T-cell (primary cell): ENCODE results near the gene SOBP. TPM values are rescaled to one million over a fixed set of nuclear protein-coding genes. Genes with fewer than 3 reads are reported as not detected.

Experiments used
- ATAC-seq, 4 experiments: fragments of 200-7000 bp in 3 of 4; fragments of 150-1000 bp in 1 of 4; cut with Tn5 transposase; replicated peaks in 1 of 4; 1 replicate in 3 of 4; 2 replicates in 1 of 4; pipeline ENCODE4 v1.10.0; 2021; ENCODE audit warnings: moderate library complexity in 3 of 4, mild to moderate bottlenecking in 2 of 4, moderate number of reproducible peaks in 1 of 4
- CTCF ChIA-PET, 2 donors: fragments of 300-600 bp; sonication (Branson Sonifier 250); formaldehyde crosslinking; loops; one replicate each; lab custom pipeline; 2022; ENCODE audit warnings: antibody characterized with exemption in 2 of 2; lab: Charles Lee
- POLR2A ChIA-PET, 2 donors: fragments of 300-600 bp; sonication (Branson Sonifier 250); formaldehyde crosslinking; loops; one replicate each; lab custom pipeline; 2022; ENCODE audit warnings: antibody characterized with exemption in 2 of 2; lab: Charles Lee
- DNase-seq, 35 experiments: peaks; one replicate each; pipeline versions ENCODE4 v3.0.0 to v3.0.0-alpha.2; 2013 to 2023
- H3K27ac ChIP-seq: one replicate; pipeline ENCODE4 v1.5.1; 2013; ENCODE audit warnings: low read length
- H3K27me3 ChIP-seq, 2 experiments: replicated peaks in 1 of 2; 1 replicate in 1 of 2; 2 replicates in 1 of 2; pipeline versions ENCODE4 v1.6.1 to v1.7.0; 2013; ENCODE audit warnings: low read length in 1 of 2, mixed read lengths in 1 of 2; ENCODE audit not compliant: control insufficient read depth in 2 of 2, insufficient read depth in 2 of 2; ENCODE audit errors: extremely low read depth in 1 of 2
- H3K36me3 ChIP-seq, 2 donors: 1 replicate in 1 of 2; 2 replicates in 1 of 2; pipeline versions ENCODE4 v1.6.1 to v1.7.0; 2013; ENCODE audit warnings: low read length in 1 of 2; ENCODE audit not compliant: control insufficient read depth in 2 of 2, insufficient read depth in 1 of 2; ENCODE audit errors: extremely low read depth in 1 of 2
- H3K4me1 ChIP-seq, 2 experiments: 1 replicate in 1 of 2; 2 replicates in 1 of 2; pipeline versions ENCODE4 v1.6.1 to v1.7.0; 2013; ENCODE audit warnings: low read length in 2 of 2, mixed read lengths in 1 of 2; ENCODE audit not compliant: insufficient read depth in 2 of 2, control insufficient read depth in 1 of 2; ENCODE audit errors: extremely low read depth in 1 of 2
- H3K4me3 ChIP-seq, 2 donors: 1 replicate in 1 of 2; 2 replicates in 1 of 2; pipeline versions ENCODE4 v1.5.1 to v1.7.0; 2013; ENCODE audit warnings: mild to moderate bottlenecking in 2 of 2, low read length in 1 of 2, moderate library complexity in 1 of 2; ENCODE audit not compliant: control insufficient read depth in 1 of 2; ENCODE audit errors: extremely low read depth in 1 of 2
- H3K9me3 ChIP-seq: 2 replicates; pipeline ENCODE4 v1.7.0; 2013
- H3K27ac Mint-ChIP-seq, 2 donors: one replicate each; pipeline ENCODE4 v1.8.0; 2020 to 2021; ENCODE audit warnings: mild to moderate bottlenecking in 2 of 2, mixed read lengths in 2 of 2
- H3K27me3 Mint-ChIP-seq, 2 donors: one replicate each; pipeline ENCODE4 v1.8.0; 2021 to 2022; ENCODE audit warnings: mixed read lengths in 2 of 2
- H3K36me3 Mint-ChIP-seq: one replicate; pipeline ENCODE4 v1.8.0; 2021; ENCODE audit warnings: mixed read lengths
- H3K4me1 Mint-ChIP-seq, 3 donors: one replicate each; pipeline ENCODE4 v1.8.0; 2020 to 2022; ENCODE audit warnings: mixed read lengths in 3 of 3, mild to moderate bottlenecking in 1 of 3
- H3K4me3 Mint-ChIP-seq, 3 donors: one replicate each; pipeline ENCODE4 v1.8.0; 2020 to 2022; ENCODE audit warnings: mild to moderate bottlenecking in 3 of 3, mixed read lengths in 3 of 3, moderate library complexity in 3 of 3
- H3K9me3 Mint-ChIP-seq, 3 donors: one replicate each; pipeline ENCODE4 v1.8.0; 2020 to 2022; ENCODE audit warnings: mixed read lengths in 3 of 3
- WGBS: methylation state at CpG from one replicate; pipeline ENCODE4 v1.1.5; 2013; ENCODE audit warnings: missing lambda C conversion rate; ENCODE audit not compliant: insufficient coverage; 5-methylcytosine and 5-hydroxymethylcytosine counted together
- total RNA-seq, 35 experiments: library from RNA in 6 of 35; stranded (reverse) in 6 of 35; fragments of 120-200 nt in 1 of 35; gene quantifications; one replicate each; pipeline versions ENCODE4 v1.2.1 to v1.2.4 and lab custom pipeline; 2013 to 2026

Gene SOBP
- total RNA-seq, 5 donors from 2014 or later (not counting 1 experiment from before 2014, with no cell fraction given), result 0.30 to 0.95 (median 0.46) TPM

DNA sequence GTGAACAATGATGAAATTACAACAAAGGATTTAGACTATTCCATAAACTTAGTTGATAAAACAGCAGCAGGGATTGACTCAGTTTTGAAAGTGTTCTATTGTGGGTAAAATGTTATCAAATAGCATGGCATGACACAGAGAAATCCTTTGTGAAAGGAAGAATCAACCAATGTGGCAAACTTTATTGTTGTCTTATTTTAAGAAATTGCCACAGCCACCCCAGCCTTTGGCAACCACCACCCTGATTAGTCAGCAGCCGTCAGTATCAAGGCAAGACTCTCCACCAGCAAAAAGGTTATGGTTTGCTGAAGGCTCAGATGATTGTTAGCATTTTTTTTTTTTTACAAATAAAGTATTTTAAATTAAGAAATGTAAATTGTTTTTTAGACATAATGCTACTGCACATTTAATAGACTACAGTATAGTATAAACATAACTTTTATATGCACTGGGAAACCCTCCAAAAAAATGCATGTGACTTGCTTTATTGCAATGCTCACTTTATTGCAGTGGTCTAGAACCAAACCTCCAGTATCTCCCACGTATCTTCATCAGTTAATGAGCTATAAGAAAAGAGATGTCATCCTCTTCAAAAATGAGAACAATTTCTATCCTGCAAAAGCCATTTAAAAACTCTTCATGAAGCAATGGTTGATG lies 162.7 kb downstream of the SOBP start:
- Mint-ChIP-seq H3K9me3 (peaks cover 0 to 3% (median 0%) of the 10 kb centered on the region in 3 donors), H3K4me3 (no peak overlapping the region), H3K4me1 (peaks cover 19 to 20% (median 19%) of the 10 kb centered on the region in 3 donors), H3K27me3 (no peaks in the 10 kb centered on the region), H3K36me3 (no peaks in the 10 kb centered on the region), H3K27ac (no peak overlapping the region)
- Histone ChIP-seq H3K27me3 (no peaks in the 10 kb centered on the region), H3K36me3 (no peaks in the 10 kb centered on the region), H3K4me3 (no peak overlapping the region), H3K27ac (no peak overlapping the region), H3K4me1 (peaks cover 4 to 13% of the 10 kb centered on the region in 2 experiments), H3K9me3 (no peaks in the 10 kb centered on the region)
- POLR2A ChIA-PET, result no interaction called here
- DNase-seq (no peak), ATAC-seq (no peak)
- no CpG with 5 or more reads among the region's 2 CpGs for WGBS
- CTCF ChIA-PET, result no interaction called here

GRCh38 chr6:107653183-107653580 lies 163.3 kb downstream of the SOBP start:
- Histone ChIP-seq H3K4me1 (peaks cover 7 to 18% of the 10 kb centered on the region in 2 experiments), H3K36me3 (no peaks in the 10 kb centered on the region), H3K4me3 (no peak overlapping the region), H3K27me3 (no peaks in the 10 kb centered on the region), H3K9me3 (no peaks in the 10 kb centered on the region), H3K27ac (no peak overlapping the region)
- ChIA-PET POLR2A (no interaction called here), CTCF (no interaction called here)
- Mint-ChIP-seq H3K36me3 (no peaks in the 10 kb centered on the region), H3K27ac (no peak overlapping the region), H3K27me3 (no peaks in the 10 kb centered on the region), H3K4me3 (no peak overlapping the region), H3K4me1 (peaks cover 24 to 25% (median 24%) of the 10 kb centered on the region in 3 donors), H3K9me3 (peaks cover 0 to 3% (median 0%) of the 10 kb centered on the region in 3 donors)
- no peak for DNase-seq
- ATAC-seq, result no peak
- WGBS, result 97% methylated on average over 8 of the region's 10 CpGs

DNA sequence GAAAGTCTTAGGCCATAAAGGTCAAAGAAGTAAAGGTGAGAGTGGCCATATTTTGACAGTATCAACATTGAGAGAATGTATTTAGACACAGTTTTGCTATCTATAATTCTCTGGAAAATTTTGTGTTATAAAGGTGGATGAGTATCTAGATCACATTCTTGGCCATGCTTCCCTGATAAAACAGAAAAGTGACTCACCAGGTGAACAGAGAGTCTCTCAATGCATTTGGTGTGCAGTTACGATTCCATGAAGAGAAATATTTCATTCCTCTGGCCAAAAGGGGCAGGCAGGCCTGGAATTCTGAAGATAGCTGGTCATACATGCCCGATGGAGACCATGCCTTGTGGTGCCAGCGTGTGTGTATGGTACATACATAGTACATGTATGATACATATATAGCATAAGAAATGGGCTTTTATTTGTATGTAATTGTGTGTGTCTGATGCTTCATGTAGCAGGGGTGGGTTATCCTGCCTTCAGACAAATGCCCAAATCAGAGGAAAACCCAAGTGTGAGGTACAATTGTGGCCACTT lies 164.0 kb downstream of the SOBP start:
- Histone ChIP-seq H3K4me1 (peaks cover 8 to 23% of the 10 kb centered on the region in 2 experiments), H3K27ac (no peak overlapping the region), H3K9me3 (no peaks in the 10 kb centered on the region), H3K4me3 (no peak overlapping the region), H3K36me3 (no peaks in the 10 kb centered on the region), H3K27me3 (no peaks in the 10 kb centered on the region)
- ChIA-PET POLR2A (no interaction called here), CTCF (interaction anchor here in 1 of 2 donors (0.7 kb wide), 1 partner anchor 26 kb away, joined by 10 read pairs; no protein-coding TSS in a partner anchor)
- Mint-ChIP-seq H3K4me1 (peaks cover 31 to 32% (median 32%) of the 10 kb centered on the region in 3 donors), H3K27me3 (no peaks in the 10 kb centered on the region), H3K9me3 (peaks cover 0 to 3% (median 0%) of the 10 kb centered on the region in 3 donors), H3K36me3 (no peaks in the 10 kb centered on the region), H3K4me3 (no peak overlapping the region), H3K27ac (no peak overlapping the region)
- DNase-seq, result no peak
- WGBS, result 83% methylated on average over 1 of the region's 3 CpGs
- no peak for ATAC-seq

DNA sequence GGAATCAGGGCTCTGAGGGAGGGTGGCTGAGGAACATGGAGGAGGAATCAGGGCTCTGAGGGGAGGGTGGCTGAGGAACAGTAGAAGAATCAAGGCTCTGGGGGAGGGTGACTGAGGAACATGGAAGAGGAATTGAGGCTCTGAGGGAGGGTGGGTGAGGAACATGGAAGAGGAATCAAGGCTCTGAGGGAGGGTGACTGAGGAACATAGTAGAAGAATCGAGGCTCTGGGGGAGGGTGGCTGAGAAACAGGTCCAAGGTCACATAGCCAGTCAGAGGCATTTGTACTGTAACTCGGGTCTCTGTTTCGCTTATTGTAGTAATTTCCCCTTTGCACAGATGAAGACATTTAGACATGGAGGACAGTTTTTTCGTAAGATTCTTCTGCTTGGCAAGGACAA lies 164.8 kb downstream of the SOBP start:
- Mint-ChIP-seq H3K27me3 (no peaks in the 10 kb centered on the region), H3K4me3 (no peak overlapping the region), H3K36me3 (no peaks in the 10 kb centered on the region), H3K27ac (no peak overlapping the region), H3K9me3 (peaks cover 0 to 3% (median 0%) of the 10 kb centered on the region in 3 donors), H3K4me1 (peaks cover 32 to 37% (median 35%) of the 10 kb centered on the region in 3 donors)
- POLR2A ChIA-PET, result no interaction called here
- no peaks in the 10 kb centered on the region for H3K27me3 ChIP-seq
- ATAC-seq (no peak), DNase-seq (no peak)
- no peaks in the 10 kb centered on the region for H3K36me3 ChIP-seq
- no peak overlapping the region for H3K27ac ChIP-seq
- H3K9me3 ChIP-seq, result no peaks in the 10 kb centered on the region
- CTCF ChIA-PET, result interaction anchor here in 1 of 2 donors (0.7 kb wide), 1 partner anchor 25 kb away, joined by 10 read pairs; no protein-coding TSS in a partner anchor
- WGBS, result 50% methylated on average over 1 of the region's 4 CpGs
- peaks cover 8 to 23% of the 10 kb centered on the region in 2 experiments for H3K4me1 ChIP-seq
- no peak overlapping the region for H3K4me3 ChIP-seq

DNA sequence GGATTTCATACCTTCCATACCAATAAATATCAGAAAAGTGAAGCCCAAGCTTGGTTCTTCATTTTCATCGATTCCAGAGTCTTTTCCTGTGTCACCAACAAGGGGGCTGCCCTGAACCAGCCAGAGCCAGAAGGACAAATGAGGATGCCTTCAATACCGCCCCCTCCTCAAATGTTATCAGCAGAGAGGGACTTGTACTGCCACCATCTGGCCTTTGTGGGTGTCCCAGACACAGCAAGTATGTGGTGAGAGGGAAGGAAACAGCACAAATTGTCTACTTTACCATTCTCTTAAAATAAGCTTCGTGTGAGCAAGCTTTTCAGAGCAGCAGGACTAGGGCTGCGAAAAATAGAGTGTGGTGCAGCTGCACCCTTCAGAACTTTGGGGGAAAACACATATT lies 165.3 kb downstream of the SOBP start:
- no peak for ATAC-seq
- H3K4me1 ChIP-seq, result peaks cover 8 to 23% of the 10 kb centered on the region in 2 experiments
- no peak overlapping the region for H3K4me3 ChIP-seq

DNA sequence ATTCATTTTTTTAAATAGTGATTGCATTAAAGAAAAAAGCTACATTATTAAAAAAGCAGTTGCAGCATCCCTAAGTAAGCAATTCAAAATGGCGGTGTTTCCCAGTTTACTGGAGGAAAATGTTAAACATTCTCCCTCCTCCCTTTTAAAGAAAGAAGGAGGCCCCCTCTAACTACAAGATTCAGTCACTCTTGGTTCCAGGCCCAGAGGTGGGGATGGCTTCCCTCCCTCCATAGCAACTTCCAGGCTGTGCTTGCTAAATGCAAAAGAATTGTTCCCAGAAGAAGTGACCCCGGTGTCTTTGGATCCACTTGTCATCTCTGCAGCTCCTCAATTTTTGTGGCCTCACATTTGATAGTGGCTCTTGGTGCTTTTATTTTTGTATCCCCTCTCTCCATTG lies 165.9 kb downstream of the SOBP start:
- H3K4me1 Mint-ChIP-seq, result peaks cover 32 to 37% (median 35%) of the 10 kb centered on the region in 3 donors
- no peaks in the 10 kb centered on the region for H3K27me3 Mint-ChIP-seq
- ChIA-PET CTCF (no interaction called here), POLR2A (interaction anchor here in 1 of 2 donors (0.5 kb wide), 1 partner anchor 146 kb away, joined by 3 read pairs; no protein-coding TSS in a partner anchor)
- H3K27me3 ChIP-seq, result no peaks in the 10 kb centered on the region
- H3K27ac Mint-ChIP-seq, result peak overlapping the region in 1 of 2 donors; percentile 28
- peak overlapping the region in 1 of 3 donors; percentile 24 for H3K4me3 Mint-ChIP-seq
- H3K9me3 Mint-ChIP-seq, result peaks cover 0 to 3% (median 0%) of the 10 kb centered on the region in 3 donors
- WGBS, result no CpG with 5 or more reads among the region's 2 CpGs
- no peaks in the 10 kb centered on the region for H3K36me3 ChIP-seq
- no peaks in the 10 kb centered on the region for H3K36me3 Mint-ChIP-seq
- no peaks in the 10 kb centered on the region for H3K9me3 ChIP-seq
- ATAC-seq (no peak), DNase-seq (no peak)
- H3K27ac ChIP-seq, result no peak overlapping the region
- no peak overlapping the region for H3K4me3 ChIP-seq
- peaks cover 8 to 23% of the 10 kb centered on the region in 2 experiments for H3K4me1 ChIP-seq

More for the DNA sequence above, 165.3 kb downstream of the SOBP start:
- Mint-ChIP-seq H3K9me3 (peaks cover 0 to 3% (median 0%) of the 10 kb centered on the region in 3 donors), H3K4me3 (no peak overlapping the region), H3K27ac (no peak overlapping the region), H3K4me1 (peaks cover 32 to 37% (median 35%) of the 10 kb centered on the region in 3 donors), H3K27me3 (no peaks in the 10 kb centered on the region), H3K36me3 (no peaks in the 10 kb centered on the region)
- no peak overlapping the region for H3K27ac ChIP-seq
- H3K9me3 ChIP-seq, result no peaks in the 10 kb centered on the region
- CTCF ChIA-PET, result no interaction called here
- 25% methylated on average over 1 of the region's 4 CpGs for WGBS
- no peaks in the 10 kb centered on the region for H3K36me3 ChIP-seq
- no peak for DNase-seq
- H3K27me3 ChIP-seq, result no peaks in the 10 kb centered on the region
- POLR2A ChIA-PET, result no interaction called here
